Adrenal gland (tissue), 5 donors: ENCODE measurements around the gene DTX3L.

Source experiments
- POLR2A ChIP-seq, 2 donors: fragments of 450-650 bp; IDR thresholded peaks; one replicate each; pipeline ENCODE4 v1.6.1; 2017; ENCODE audit warnings: antibody characterized with exemption in 2 of 2, mild to moderate bottlenecking in 2 of 2, moderate library complexity in 1 of 2
- TF ChIP-seq, protein P1 (sequence below), 6 experiments: fragments of 450-650 bp in 4 of 6; fragments of 200-600 bp in 2 of 6; sonication (generic) in 1 of 6; IDR thresholded peaks; 1 replicate in 5 of 6; 2 replicates in 1 of 6; pipeline versions ENCODE4 v1.5.1 to v1.8.0; 2016 to 2021; ENCODE audit warnings: antibody characterized with exemption in 6 of 6, mild to moderate bottlenecking in 2 of 6, moderate library complexity in 1 of 6
- donor health status: DM: no; HTN: no; CAD: no.

DNA sequence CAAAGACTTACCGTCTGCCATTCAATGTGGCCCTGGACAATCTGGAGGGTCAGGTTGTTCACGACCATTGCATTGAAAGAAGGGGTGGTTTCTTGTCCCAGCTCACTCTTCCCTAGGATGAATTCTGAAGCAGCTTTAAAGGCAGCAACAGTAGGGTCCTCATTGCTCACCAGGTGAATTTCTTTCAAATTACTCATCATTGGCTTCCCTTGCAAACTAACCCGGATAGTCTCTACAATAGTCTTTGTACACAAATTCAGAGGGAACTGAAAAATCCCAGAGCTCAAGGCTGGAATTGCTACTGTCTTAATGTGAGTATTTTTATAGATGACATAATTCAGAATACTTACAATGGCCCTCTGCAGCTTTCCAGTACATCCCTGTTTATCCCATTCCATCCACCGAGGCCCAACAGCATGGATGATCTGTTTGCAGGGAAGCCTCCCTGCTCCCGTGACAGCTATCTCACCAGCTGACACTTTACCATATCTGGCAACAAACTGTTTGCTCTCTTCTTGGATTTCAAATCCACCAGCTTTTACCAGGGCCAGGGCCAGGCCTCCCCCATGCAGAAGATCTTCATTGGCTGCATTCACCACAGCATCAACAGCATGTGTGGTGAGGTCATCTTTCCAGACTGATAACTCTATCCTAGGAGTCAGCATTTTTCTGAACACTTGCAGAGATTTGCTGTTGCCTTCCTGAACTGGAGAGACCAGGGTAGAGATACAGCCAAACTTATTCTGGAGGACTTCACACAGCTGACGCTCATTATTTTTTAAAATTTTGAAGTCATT is 8.7 kb upstream of the DTX3L start:
- TF ChIP-seq, protein P1, sequence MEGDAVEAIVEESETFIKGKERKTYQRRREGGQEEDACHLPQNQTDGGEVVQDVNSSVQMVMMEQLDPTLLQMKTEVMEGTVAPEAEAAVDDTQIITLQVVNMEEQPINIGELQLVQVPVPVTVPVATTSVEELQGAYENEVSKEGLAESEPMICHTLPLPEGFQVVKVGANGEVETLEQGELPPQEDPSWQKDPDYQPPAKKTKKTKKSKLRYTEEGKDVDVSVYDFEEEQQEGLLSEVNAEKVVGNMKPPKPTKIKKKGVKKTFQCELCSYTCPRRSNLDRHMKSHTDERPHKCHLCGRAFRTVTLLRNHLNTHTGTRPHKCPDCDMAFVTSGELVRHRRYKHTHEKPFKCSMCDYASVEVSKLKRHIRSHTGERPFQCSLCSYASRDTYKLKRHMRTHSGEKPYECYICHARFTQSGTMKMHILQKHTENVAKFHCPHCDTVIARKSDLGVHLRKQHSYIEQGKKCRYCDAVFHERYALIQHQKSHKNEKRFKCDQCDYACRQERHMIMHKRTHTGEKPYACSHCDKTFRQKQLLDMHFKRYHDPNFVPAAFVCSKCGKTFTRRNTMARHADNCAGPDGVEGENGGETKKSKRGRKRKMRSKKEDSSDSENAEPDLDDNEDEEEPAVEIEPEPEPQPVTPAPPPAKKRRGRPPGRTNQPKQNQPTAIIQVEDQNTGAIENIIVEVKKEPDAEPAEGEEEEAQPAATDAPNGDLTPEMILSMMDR (IDR thresholded peaks at IDR 0.05), result no peak
- TF ChIP-seq POLR2A (IDR thresholded peaks at IDR 0.05), result no peak
